ENCODE data around the gene GAREM1. TPM values are rescaled to one million over a fixed set of nuclear protein-coding genes. Genes with fewer than 3 reads are reported as not detected.
A peak's percentile ranks its signal among the peaks of the same experiment; 100 is the strongest.
"Not testable (repeated sequence)": the region's sequence is repeated elsewhere in the genome, so short reads cannot be mapped to it uniquely, and the experiment has no call there.

Gene GAREM1
- total RNA-seq, 4 donors from 2014 or later = 42.9 to 70.8 (median 52.6) TPM

- Histone ChIP-seq H3K27ac (peak overlapping the region; percentile 1), H3K9me3 (no peaks in the 10 kb centered on the region), H3K27me3 (no peaks in the 10 kb centered on the region), H3K4me3 (no peak overlapping the region), H3K4me1 (peaks cover 20% of the 10 kb centered on the region), H3K36me3 (no peaks in the 10 kb centered on the region)
- TF ChIP-seq POLR2A (IDR thresholded peaks at IDR 0.05) = no peak
- no peak for TF ChIP-seq EP300 (IDR thresholded peaks at IDR 0.05)
- no peak for TF ChIP-seq POLR2AphosphoS5 (IDR thresholded peaks at IDR 0.05)
- no peak for TF ChIP-seq CTCF (IDR thresholded peaks at IDR 0.05)
- 24% methylated on average over 4 of the region's 4 CpGs for WGBS
- peak in 1 of 2 donors; percentile 73 for DNase-seq (ENCODE audit: low spot score in 2 of 2)
Observed at GRCh38 chr18:32349728-32350395, 120.8 kb downstream of the GAREM1 start.

- Histone ChIP-seq H3K4me3 (no peak overlapping the region), H3K27ac (no peak overlapping the region)
- 47% methylated on average over 4 of the region's 4 CpGs for WGBS
Observed at GRCh38 chr18:32346671-32347070, 124.0 kb downstream of the GAREM1 start.

GRCh38 chr18:32343634-32344033, 127.0 kb downstream of the GAREM1 start:
- DNase-seq (ENCODE audit: low spot score in 2 of 2) = no peak
- Histone ChIP-seq H3K4me1 (no peaks in the 10 kb centered on the region), H3K36me3 (no peaks in the 10 kb centered on the region), H3K4me3 (no peak overlapping the region), H3K9me3 (no peaks in the 10 kb centered on the region), H3K27ac (no peak overlapping the region), H3K27me3 (no peaks in the 10 kb centered on the region)
- TF ChIP-seq EP300 (IDR thresholded peaks at IDR 0.05) (no peak), POLR2AphosphoS5 (IDR thresholded peaks at IDR 0.05) (no peak), CTCF (IDR thresholded peaks at IDR 0.05) (no peak)
- WGBS = 93% methylated on average over 3 of the region's 3 CpGs

More at GRCh38 chr18:32346671-32347070, 124.0 kb downstream of the GAREM1 start:
- H3K4me1 ChIP-seq = peaks cover 20% of the 10 kb centered on the region
- H3K27me3 ChIP-seq = no peaks in the 10 kb centered on the region
- DNase-seq (ENCODE audit: low spot score in 2 of 2) = no peak
- no peak for TF ChIP-seq POLR2AphosphoS5 (IDR thresholded peaks at IDR 0.05)
- no peak for TF ChIP-seq POLR2A (IDR thresholded peaks at IDR 0.05)
- TF ChIP-seq CTCF (IDR thresholded peaks at IDR 0.05) = no peak
- no peak for TF ChIP-seq EP300 (IDR thresholded peaks at IDR 0.05)
- H3K36me3 ChIP-seq = no peaks in the 10 kb centered on the region
- H3K9me3 ChIP-seq = no peaks in the 10 kb centered on the region

GRCh38 chr18:32341112-32341511, 129.6 kb downstream of the GAREM1 start:
- DNase-seq (ENCODE audit: low spot score in 2 of 2); H3K27ac ChIP-seq; H3K36me3 ChIP-seq; H3K9me3 ChIP-seq; H3K4me1 ChIP-seq; H3K27me3 ChIP-seq; H3K4me3 ChIP-seq: not testable (repeated sequence)
- 97% methylated on average over 3 of the region's 3 CpGs for WGBS

GRCh38 chr18:32339045-32339444, 131.6 kb downstream of the GAREM1 start:
- TF ChIP-seq POLR2A (IDR thresholded peaks at IDR 0.05) (no peak), EP300 (IDR thresholded peaks at IDR 0.05) (no peak), POLR2AphosphoS5 (IDR thresholded peaks at IDR 0.05) (no peak), CTCF (IDR thresholded peaks at IDR 0.05) (no peak)
- Histone ChIP-seq H3K9me3 (no peaks in the 10 kb centered on the region), H3K27ac (no peak overlapping the region), H3K36me3 (no peaks in the 10 kb centered on the region), H3K4me1 (no peaks in the 10 kb centered on the region), H3K27me3 (no peaks in the 10 kb centered on the region), H3K4me3 (no peak overlapping the region)
- no peak for DNase-seq (ENCODE audit: low spot score in 2 of 2)
- WGBS = 77% methylated on average over 2 of the region's 2 CpGs

- H3K27ac ChIP-seq = no peak overlapping the region
- WGBS = 94% methylated on average over 8 of the region's 8 CpGs
Observed at GRCh38 chr18:32337821-32338220, 132.9 kb downstream of the GAREM1 start.

More at GRCh38 chr18:32337821-32338220, 132.9 kb downstream of the GAREM1 start:
- Histone ChIP-seq H3K9me3 (no peaks in the 10 kb centered on the region), H3K4me1 (no peaks in the 10 kb centered on the region), H3K27me3 (no peaks in the 10 kb centered on the region), H3K36me3 (no peaks in the 10 kb centered on the region), H3K4me3 (no peak overlapping the region)
- TF ChIP-seq POLR2A (IDR thresholded peaks at IDR 0.05) (no peak), CTCF (IDR thresholded peaks at IDR 0.05) (no peak), POLR2AphosphoS5 (IDR thresholded peaks at IDR 0.05) (no peak), EP300 (IDR thresholded peaks at IDR 0.05) (no peak)
- DNase-seq (ENCODE audit: low spot score in 2 of 2) = no peak
